Measurements from ENCODE around the gene ANTXRL. TPM values are rescaled to one million over a fixed set of nuclear protein-coding genes. Genes with fewer than 3 reads are reported as not detected.
"Not testable (repeated sequence)": the region's sequence is repeated elsewhere in the genome, so short reads cannot be mapped to it uniquely, and the experiment has no call there.

The ANTXRL gene
- polyA plus RNA-seq, 1 of the 3 experiments (the other 2 are of a cell fraction): not detected

DNA sequence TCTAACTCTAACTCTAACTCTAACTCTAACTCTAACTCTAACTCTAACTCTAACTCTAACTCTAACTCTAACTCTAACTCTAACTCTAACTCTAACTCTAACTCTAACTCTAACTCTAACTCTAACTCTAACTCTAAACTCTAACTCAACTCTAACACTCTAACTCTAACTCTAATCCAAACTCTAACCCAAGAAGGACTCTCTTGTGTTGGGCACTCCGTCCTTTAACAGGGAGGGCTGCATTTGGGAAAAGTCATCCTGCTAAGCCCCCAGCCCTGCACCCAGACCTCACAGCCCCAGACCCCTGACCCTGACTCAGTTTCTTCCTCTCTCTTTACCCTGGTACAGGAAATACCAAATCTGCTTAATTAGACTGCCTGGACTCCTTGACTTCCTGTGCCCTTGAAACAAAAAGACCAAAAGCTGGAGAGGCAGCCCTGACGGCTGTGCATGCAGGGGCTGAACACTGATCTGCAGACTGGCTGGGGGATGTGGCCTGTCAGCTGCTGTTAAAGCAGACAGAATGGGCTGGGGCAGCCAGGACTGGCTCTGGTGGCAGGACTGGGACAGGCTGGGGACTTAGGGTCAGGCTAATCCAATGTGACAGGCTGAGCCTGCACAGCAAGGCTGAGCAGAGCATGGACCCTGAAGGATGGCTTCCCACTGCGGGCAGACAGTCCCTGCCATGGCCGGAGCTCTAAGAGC, 14.8 kb upstream of the ANTXRL start:
- 38% methylated on average over 2 of the region's 4 CpGs for WGBS (ENCODE audit: low lambda C conversion rate)
- H3K9ac ChIP-seq; H3F3A ChIP-seq (replicated peaks; ENCODE audit: insufficient read depth); H3K27me3 ChIP-seq (ENCODE audit: insufficient read depth); POLR2A ChIA-PET; H3K9me3 ChIP-seq; H2AFZ ChIP-seq (ENCODE audit: low read depth); H3K79me2 ChIP-seq (ENCODE audit: insufficient read depth); H4K20me1 ChIP-seq (ENCODE audit: insufficient read depth); H3K4me1 ChIP-seq (ENCODE audit: control insufficient read depth in 1 of 2, insufficient read depth in 2 of 2, low read depth in 1 of 2, low read length in 1 of 2); H3K4me3 ChIP-seq (ENCODE audit: low read depth in 2 of 2, low read length in 1 of 2); H3K4me2 ChIP-seq; H3K27ac ChIP-seq (ENCODE audit: low read depth in 2 of 2, low read length in 1 of 2); H3K9me2 ChIP-seq; H3K36me3 ChIP-seq (replicated peaks in 1 of 2; ENCODE audit: control insufficient read depth in 1 of 2, insufficient read depth in 2 of 2, low read length in 1 of 2); DNase-seq: not testable (repeated sequence)
- CTCF ChIA-PET: interaction anchor here (0.5 to 1.8 kb wide), 3 partner anchors 22 to 777 kb away, joined by 3 to 5 read pairs (median 5); no protein-coding TSS in a partner anchor

DNA sequence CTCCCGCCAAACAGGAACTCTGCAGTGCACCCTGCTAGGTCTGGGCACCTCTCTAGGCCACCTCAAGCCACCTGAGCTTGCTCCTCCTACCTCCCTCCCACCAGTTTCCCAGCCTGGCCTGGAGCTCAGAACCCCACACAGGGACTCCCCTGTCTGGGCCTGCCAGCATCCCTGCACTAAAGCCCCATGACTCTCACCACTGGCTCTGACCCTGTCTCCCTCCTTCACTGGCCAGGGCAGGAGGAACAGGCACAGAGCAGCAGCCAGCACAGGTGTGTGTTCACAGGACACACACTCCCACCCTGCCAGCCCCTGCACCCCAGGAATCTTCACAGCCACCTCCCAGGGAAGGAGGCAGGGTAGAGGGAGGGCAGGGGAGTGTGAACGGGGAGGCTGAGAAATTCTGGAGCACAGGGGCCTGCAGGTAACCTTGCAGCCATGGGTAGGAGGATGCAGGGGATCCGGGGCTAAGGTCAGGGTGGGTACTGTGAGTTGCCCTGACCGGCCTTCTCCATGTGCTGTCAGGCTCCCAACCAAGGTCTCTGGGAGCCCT, 13.9 kb upstream of the ANTXRL start:
- DNase-seq: no peak
- TF ChIP-seq, protein P1, sequence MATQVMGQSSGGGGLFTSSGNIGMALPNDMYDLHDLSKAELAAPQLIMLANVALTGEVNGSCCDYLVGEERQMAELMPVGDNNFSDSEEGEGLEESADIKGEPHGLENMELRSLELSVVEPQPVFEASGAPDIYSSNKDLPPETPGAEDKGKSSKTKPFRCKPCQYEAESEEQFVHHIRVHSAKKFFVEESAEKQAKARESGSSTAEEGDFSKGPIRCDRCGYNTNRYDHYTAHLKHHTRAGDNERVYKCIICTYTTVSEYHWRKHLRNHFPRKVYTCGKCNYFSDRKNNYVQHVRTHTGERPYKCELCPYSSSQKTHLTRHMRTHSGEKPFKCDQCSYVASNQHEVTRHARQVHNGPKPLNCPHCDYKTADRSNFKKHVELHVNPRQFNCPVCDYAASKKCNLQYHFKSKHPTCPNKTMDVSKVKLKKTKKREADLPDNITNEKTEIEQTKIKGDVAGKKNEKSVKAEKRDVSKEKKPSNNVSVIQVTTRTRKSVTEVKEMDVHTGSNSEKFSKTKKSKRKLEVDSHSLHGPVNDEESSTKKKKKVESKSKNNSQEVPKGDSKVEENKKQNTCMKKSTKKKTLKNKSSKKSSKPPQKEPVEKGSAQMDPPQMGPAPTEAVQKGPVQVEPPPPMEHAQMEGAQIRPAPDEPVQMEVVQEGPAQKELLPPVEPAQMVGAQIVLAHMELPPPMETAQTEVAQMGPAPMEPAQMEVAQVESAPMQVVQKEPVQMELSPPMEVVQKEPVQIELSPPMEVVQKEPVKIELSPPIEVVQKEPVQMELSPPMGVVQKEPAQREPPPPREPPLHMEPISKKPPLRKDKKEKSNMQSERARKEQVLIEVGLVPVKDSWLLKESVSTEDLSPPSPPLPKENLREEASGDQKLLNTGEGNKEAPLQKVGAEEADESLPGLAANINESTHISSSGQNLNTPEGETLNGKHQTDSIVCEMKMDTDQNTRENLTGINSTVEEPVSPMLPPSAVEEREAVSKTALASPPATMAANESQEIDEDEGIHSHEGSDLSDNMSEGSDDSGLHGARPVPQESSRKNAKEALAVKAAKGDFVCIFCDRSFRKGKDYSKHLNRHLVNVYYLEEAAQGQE (IDR thresholded peaks at IDR 0.05; ENCODE audit: low read depth, low read length): no peak
- TF ChIP-seq NRF1 (IDR thresholded peaks at IDR 0.05; ENCODE audit: low read depth, low read length) (no peak), POLR2AphosphoS5 (IDR thresholded peaks at IDR 0.05; ENCODE audit: low read depth, low read length) (no peak), RFX5 (IDR thresholded peaks at IDR 0.05; ENCODE audit: low read length) (no peak), TEAD4 (IDR thresholded peaks at IDR 0.05; ENCODE audit: borderline replicate concordance, insufficient read depth) (no peak), EP300 (IDR thresholded peaks at IDR 0.05; ENCODE audit: borderline replicate concordance in 1 of 2, low read depth in 1 of 2, low read length in 1 of 2) (no peak), CHD2 (IDR thresholded peaks at IDR 0.05; ENCODE audit: low read length, partially characterized antibody) (no peak)
- Histone ChIP-seq H3F3A (replicated peaks; ENCODE audit: insufficient read depth) (no peaks in the 10 kb centered on the region), H3K36me3 (replicated peaks in 1 of 2; ENCODE audit: control insufficient read depth in 1 of 2, insufficient read depth in 2 of 2, low read length in 1 of 2) (no peaks in the 10 kb centered on the region), H3K9me2 (no peaks in the 10 kb centered on the region), H3K4me3 (ENCODE audit: low read depth in 2 of 2, low read length in 1 of 2) (no peak overlapping the region), H2AFZ (ENCODE audit: low read depth) (no peak overlapping the region), H3K9ac (no peak overlapping the region), H3K4me1 (ENCODE audit: control insufficient read depth in 1 of 2, insufficient read depth in 2 of 2, low read depth in 1 of 2, low read length in 1 of 2) (peaks cover 0 to 6% of the 10 kb centered on the region in 2 experiments; a peak in 1 of 4 replicates), H4K20me1 (ENCODE audit: insufficient read depth) (no peaks in the 10 kb centered on the region), H3K9me3 (no peaks in the 10 kb centered on the region), H3K27ac (ENCODE audit: low read depth in 2 of 2, low read length in 1 of 2) (no peak overlapping the region), H3K4me2 (no peak overlapping the region), H3K79me2 (ENCODE audit: insufficient read depth) (no peaks in the 10 kb centered on the region), H3K27me3 (ENCODE audit: insufficient read depth) (no peaks in the 10 kb centered on the region)
- ChIA-PET CTCF (interaction anchor here (1.2 to 1.8 kb wide), 2 partner anchors 21 to 44 kb away, joined by 3 to 5 read pairs; no protein-coding TSS in a partner anchor), POLR2A (no interaction called here)
- 35% methylated on average over 4 of the region's 4 CpGs for WGBS (ENCODE audit: low lambda C conversion rate)
